GM18870 (cell line): ENCODE data around the gene RGS6.

Experiments
- ATAC-seq: cut with Tn5 transposase; IDR thresholded peaks from one replicate; pipeline ENCODE4 v1.9.1; 2021; ENCODE audit warnings: moderate library complexity; ENCODE audit not compliant: unreplicated experiment

RGS6 gene

DNA sequence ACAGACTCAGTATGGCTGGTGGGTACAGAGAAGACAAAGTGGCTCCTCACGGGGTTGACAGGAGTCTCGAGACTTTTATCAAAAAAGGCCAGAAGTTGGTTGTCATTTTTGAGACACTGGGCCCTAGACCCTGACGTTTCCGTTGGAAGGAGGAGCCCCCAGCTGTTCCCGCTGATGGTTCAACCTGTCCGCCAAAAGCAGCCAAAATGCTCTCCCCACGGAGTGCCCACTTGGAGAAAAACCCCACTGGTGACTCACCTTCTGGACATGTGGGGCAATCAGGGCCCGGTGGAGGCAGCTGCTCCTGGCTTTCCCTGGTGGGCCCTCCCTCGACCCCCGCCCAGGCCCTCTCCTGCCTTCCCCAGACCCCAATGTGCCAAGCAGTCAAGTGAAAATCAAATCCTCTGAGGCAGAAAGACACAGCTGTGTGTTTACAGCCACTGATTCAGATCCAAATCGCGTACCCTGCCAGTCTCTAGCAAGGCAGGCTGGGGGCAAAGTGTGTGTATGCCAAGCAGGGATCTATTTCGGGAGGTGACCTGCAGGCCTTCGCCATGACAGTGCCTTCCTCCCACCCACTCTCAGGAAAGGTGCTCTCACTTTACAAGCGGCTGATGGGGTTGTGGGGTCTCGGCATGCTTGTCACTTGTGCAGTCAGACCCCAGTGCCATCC, 614.3 kb downstream of the RGS6 start:
- no peak for ATAC-seq

- ATAC-seq, result no peak
Measured at GRCh38 chr14:72547999-72548398, 615.8 kb downstream of the RGS6 start.

DNA sequence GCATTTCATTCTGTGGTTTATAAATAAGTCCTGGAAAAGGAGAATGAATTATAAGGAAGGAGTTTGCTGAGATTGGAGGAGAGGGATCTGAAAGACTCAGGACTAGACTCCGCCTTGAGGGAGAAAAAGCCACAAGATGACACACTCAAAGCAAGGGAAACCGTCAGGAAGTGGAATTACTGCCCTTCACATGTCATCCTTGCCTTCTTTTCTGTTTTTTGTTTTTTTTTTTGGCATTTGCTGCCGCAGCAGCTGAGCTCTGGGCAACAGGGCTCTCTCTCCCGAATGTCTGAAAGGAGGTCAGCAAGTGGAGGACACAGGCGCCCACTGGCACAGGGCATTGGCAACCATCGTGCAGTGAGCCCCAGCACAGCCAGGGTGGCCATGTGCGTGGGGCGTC, 616.8 kb downstream of the RGS6 start:
- no peak for ATAC-seq

- no peak for ATAC-seq
Measured at GRCh38 chr14:72549854-72550253, 617.6 kb downstream of the RGS6 start.

GRCh38 chr14:72550513-72550912, 618.3 kb downstream of the RGS6 start:
- ATAC-seq, result no peak

GRCh38 chr14:72552236-72552635, 620.0 kb downstream of the RGS6 start:
- no peak for ATAC-seq

DNA sequence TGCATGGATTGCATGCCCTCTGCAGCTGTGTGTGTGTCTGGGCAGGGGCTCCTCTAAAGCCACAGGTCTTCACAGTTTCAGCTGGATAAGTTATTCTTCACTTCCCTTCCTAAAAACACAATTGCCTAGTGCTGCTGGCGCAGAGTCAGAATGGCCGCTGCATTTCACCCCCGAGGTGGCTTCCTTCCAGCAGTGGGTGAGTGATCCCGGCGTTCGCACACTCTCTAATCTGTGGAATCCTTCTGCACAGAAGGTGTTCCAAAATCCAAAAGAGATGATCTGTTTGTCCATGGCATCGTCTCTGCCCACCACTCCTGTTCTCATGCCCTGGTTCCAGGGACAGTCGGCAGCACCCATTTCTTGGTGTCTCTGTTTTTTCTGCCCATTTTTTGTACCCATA, 620.9 kb downstream of the RGS6 start:
- ATAC-seq, result no peak

DNA sequence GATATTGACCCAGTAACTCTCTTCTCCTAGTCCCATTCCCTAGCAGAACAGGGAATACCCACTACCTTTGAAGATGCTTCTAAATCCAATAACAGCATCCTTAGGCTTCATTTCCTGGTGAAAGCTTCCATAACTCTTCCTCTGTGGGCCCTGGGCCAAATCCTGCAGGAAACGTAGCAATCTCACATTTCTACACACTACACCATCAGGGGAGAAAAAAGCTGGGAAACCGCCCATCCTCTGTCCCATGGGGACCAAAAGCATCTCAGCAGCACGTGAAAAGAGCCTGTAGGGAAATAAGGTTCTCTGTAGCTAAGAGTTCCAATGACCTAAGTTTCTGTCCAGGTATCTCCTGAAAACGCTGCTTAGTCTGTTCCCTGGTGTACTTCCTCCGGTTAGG, 621.4 kb downstream of the RGS6 start:
- no peak for ATAC-seq

DNA sequence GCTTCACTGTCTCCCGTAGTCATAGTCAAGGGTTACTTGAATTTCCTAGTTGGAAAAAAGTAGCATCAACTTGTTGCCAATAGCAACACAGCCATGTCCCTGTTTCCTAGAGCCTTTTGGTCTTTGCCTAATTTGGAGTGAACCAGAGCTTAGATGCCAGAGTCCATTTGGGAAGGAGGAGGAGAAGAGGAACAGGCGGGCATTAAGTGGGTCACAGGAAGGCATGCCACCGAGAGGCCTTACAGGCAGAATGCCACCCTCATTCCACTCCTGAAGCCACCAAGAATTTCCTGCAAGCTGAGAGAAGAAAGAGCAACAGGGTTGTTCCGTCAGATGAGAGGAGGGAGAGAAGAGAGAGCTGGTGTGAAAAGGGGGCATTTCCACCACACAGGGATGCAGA, 622.2 kb downstream of the RGS6 start:
- no peak for ATAC-seq

DNA sequence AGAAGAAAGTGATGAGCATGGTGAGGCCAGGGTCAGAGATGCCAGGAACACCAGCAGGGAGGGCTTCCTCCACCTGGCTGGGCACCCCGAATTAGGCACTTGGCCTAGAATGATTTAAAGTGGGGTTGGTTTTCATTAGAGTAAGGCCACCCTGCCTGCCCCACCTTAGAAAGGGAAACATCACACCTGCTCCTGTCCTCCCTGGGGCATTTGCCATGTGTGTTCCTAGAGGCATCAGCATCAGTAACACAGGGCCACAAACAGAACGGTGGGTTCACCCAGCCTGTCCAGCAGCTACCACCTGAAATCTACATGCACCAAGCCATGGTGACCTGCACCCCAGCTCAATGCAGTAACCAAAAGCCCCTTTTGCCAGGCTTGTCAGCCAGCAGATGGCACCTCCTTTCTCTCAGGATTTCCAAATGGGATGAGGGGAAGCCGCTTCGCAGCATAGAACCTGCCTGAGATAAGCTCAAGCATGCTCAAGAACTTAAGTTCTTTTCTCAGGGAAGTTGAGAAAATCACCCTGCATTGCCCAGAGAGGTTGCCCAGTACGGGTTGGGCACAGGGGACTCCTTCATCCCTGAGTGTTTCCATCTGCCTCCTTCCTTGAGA, 622.9 kb downstream of the RGS6 start:
- no peak for ATAC-seq

GRCh38 chr14:72555609-72556000, 623.4 kb downstream of the RGS6 start:
- no peak for ATAC-seq

GRCh38 chr14:72557671-72558070, 625.4 kb downstream of the RGS6 start:
- ATAC-seq, result no peak

GRCh38 chr14:72558721-72559120, 626.5 kb downstream of the RGS6 start:
- ATAC-seq, result no peak

GRCh38 chr14:72559202-72559601, 627.0 kb downstream of the RGS6 start:
- ATAC-seq, result no peak

GRCh38 chr14:72559669-72560255, 627.5 kb downstream of the RGS6 start:
- ATAC-seq, result no peak

DNA sequence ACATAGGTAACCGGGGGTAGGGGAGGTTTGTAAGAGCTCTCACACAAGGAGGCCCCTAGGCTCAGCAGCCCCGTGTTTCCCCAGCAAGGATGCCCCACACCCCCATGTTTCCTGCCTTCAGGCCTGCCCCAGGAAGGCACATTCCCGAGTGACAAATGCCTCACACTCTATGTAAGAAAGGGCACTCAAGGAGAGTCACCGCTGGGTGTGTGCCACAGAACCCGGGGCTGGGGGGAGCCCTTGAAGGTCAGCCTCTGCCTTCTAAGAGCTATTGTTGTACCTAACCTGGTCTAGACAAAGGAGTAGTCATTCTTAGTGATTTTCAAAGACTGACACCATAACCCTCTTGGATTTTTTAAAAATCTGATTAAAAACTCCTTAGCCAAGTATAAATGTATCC, 628.1 kb downstream of the RGS6 start:
- ATAC-seq, result no peak

DNA sequence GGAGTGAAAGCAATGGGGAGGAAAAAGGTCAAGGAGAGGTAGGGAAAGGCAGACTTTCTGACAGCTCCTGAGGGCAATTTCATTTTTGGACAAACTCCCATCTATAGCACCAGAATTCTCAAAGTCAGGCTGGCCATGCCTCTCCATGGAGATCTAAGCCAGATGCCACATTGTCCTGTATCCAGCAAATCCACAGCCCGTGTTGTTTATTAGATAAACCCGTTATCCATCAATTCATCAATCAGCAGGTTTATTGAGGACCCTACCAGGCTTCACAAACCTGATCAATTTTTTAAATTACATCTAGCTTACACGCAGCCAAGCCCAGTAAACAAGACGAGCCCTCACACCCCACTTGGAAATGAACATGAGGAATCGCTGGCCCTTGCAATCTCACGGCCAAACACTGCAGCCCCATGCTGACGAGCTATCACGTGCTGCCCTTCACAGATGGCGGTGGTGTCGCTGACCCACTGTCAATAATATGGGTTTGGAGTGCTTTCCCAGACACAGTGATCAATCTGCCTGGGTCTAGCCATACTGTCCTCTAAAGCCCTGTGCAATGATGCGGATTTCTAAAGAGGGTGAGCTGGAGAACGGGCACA, 628.8 kb downstream of the RGS6 start:
- no peak for ATAC-seq

DNA sequence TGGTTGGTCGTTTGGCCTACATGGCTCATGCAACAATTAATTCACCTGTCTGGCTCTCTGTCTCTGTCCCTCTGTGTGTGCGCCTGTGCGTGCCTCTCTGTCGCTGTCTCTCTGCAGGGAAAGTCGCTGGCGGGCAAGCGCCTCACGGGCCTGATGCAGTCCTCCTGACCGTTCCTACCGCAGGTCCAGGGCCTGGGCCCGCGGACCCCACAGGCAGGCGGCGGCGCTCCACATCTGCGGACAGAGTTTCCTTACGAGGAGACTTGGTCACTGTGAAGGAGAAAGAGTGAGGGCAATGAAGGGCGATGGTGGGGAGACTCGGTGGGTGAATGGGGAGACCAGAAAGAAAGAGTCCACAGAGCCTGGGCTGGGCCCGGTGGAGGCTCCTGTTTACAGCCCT, 630.1 kb downstream of the RGS6 start:
- ATAC-seq, result no peak

DNA sequence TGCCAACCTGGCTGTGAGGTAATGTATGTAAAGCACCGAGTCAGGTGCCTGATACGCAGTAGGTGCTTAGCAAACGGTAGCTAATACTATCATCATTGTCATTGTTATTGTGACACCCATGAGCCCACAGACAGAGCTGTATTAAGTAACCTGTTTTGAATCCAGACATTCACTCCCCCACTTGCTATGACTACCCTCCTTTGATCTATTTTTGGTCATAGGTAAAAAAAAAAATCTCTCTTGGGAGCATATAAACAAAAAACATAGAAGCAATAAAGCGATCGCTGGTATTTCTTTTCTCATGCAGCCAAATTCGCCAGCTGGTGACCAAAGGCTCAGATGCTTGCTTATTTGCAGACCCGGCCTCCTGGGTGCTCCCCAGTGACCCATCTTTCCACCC, 631.4 kb downstream of the RGS6 start:
- ATAC-seq, result no peak

DNA sequence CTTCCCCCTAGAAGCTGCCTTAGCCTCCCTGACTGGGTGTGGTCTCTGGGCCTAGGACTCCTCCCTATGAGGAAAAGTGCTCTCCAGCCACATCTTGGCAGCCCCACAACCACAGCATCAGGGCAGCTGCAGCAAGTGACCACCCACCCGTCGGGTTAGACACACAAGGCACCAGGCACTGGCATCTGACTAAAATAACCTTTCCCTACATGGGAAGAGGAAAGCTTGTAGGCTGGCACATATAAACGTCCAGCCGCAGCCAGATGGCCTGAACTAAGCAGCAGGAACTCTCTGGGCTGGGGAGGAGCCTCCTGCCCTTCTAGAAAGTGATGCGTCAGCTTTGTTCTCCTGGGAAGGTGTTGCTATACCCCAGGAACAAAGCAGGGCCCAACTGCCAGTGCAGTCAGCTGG, 632.9 kb downstream of the RGS6 start:
- ATAC-seq, result no peak

GRCh38 chr14:72565917-72566316, 633.7 kb downstream of the RGS6 start:
- ATAC-seq, result no peak

DNA sequence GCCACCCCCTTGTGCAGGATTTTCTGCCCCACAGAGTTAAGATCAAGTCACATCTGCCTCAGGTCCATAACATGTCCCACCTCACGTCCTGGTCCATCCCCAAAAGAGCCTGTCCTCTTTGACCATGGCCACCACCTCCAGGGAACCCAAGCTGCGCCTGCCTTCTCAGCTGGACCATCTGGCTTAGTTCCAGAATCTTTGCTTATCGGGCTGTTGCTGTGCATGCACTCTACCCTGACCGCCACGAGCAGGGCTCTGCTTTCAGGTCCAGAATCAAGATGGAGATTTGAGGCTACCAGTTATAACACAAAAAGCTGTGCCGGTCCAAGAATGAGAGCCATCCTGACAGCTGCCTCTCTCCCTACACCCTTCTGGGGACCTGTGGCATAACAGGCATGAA, 635.0 kb downstream of the RGS6 start:
- no peak for ATAC-seq
